ENCODE results near the gene MRPS2. TPM values are rescaled to one million over a fixed set of nuclear protein-coding genes. Genes with fewer than 3 reads are reported as not detected.

MRPS2 gene
- total RNA-seq, 2 experiments from 2014 or later, result 29.3 to 30.1 TPM

DNA sequence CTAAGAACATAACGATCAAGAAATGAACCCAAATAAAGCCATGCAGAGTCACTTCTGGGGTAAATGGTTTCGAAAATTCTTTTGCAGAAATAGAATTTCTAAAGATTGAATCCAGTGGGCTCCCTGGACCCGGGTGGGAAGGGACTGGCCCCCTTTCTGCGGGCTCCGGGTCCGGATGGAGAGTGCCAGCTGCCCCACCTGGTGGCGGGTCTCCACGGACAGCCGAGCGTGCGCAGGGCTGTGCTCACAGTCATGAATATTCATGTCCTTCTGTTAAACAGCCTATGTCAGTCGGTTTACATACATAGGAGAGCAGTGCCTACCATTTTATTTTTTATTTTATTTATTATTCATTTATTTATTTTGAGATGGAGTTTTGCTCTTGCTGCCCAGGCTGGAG is 25.6 kb upstream of the MRPS2 start:
- Mint-ChIP-seq H3K9me3 (no peaks in the 10 kb centered on the region), H3K4me1 (no peaks in the 10 kb centered on the region), H3K27ac (no peak overlapping the region), H3K4me3 (no peak overlapping the region), H3K36me3 (no peaks in the 10 kb centered on the region), H3K27me3 (peaks cover 22% of the 10 kb centered on the region)
- POLR2A ChIA-PET, result no interaction called here
- DNase-seq (no peak), ATAC-seq (ENCODE audit: low read depth) (no peak)

DNA sequence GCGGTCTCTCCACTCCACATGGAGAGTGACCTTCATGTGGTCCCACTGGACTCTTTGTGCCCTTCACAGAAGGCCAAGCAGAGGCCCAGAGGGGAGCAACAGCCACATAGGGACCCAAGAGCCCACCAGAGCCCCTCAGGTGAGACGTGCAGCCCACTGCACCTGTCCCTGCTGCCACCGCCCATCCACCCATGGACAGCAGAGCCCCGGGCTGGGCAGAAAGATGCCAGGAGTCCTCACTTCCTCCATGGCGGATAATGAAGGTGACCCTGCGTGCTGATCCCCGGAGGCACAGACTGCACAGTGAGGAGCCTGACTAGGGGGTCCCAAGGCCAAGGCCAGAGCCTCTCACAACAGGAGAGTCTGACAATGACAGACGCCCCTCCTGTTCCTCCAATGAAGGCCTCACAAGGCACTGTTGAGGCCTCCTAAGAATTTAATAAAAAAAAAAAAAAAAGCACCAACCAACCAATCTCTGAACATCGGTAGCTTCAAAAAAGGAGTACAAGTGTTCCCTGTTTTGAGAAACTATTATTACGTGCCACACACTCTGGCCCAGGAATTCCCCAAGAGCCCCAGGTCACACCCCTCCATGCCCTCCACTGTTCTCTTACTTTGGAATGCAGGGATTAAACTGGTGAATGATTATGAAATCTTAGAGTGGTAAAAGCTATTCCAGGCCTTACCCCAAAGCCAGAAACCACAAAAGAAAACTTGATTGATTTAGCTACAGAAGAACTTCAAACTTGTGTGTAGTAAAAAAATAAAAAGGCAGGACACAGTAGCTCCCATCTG is 23.7 kb upstream of the MRPS2 start:
- Mint-ChIP-seq H3K9me3 (no peaks in the 10 kb centered on the region), H3K4me3 (no peak overlapping the region), H3K27me3 (peaks cover 30% of the 10 kb centered on the region), H3K36me3 (no peaks in the 10 kb centered on the region), H3K4me1 (no peaks in the 10 kb centered on the region), H3K27ac (no peak overlapping the region)
- ATAC-seq (ENCODE audit: low read depth) (no peak), DNase-seq (no peak)
- POLR2A ChIA-PET, result no interaction called here

DNA sequence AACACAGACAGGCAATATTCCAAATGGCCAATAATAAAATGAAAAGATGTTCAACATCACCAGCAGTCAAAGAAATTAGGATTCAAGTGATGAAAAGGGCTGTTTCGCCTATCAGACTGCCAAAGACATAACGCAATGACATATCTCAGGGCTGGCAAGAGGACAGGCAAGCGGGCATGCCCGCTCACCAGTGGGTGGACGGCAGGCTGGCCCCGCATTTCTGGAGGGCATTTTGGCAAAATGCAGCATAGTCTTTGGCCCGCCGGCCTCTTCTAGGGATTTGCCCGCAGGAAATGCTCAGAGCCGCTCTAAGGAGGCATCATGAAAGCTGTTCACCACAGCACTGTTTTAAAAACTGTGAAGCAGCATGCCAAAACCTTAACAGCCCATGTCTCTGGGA is 22.3 kb upstream of the MRPS2 start:
- Mint-ChIP-seq H3K4me1 (no peaks in the 10 kb centered on the region), H3K9me3 (no peaks in the 10 kb centered on the region), H3K27me3 (peaks cover 41% of the 10 kb centered on the region), H3K36me3 (no peaks in the 10 kb centered on the region), H3K4me3 (no peak overlapping the region), H3K27ac (no peak overlapping the region)
- no peak for ATAC-seq (ENCODE audit: low read depth)
- no peak for DNase-seq
- POLR2A ChIA-PET, result no interaction called here

DNA sequence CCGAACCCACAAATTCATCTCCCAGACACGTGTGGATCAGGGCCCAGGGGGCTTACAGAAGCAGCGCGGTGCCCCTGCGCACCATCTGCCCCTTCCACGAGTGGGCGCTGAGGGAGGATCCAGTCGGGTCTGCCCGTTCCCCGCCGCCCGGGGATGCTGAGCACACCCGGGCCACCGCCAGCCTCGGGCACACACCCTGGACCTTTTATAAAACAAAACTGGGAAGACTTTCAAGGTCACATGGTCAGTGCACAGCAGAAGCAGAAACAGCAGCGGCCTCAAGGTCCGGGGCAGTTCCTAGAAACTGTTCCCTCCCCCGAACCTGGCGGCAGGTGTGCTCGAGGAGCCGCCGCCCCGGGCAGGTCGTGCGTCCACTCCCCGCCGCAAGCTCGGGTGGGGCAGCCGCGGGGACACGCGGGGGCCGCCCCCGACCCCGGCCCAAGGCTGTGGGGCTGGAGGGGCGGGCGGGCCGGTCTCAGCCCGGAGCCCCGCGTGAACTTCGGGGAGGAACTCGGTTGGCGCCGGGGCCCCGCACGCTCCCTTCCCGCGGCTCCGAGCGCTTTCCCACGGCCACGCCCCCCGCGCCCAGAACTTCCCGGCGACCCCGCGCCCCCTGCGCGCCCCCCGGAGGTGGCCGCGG is 21.5 kb upstream of the MRPS2 start:
- no peak overlapping the region for H3K27ac Mint-ChIP-seq
- POLR2A ChIA-PET, result no interaction called here
- DNase-seq, result no peak
- H3K36me3 Mint-ChIP-seq, result no peaks in the 10 kb centered on the region
- peak overlapping the region; percentile 72 for H3K4me3 Mint-ChIP-seq
- H3K9me3 Mint-ChIP-seq, result no peaks in the 10 kb centered on the region
- ATAC-seq (ENCODE audit: low read depth), result peak; percentile 17
- peaks cover 40% of the 10 kb centered on the region for H3K27me3 Mint-ChIP-seq
- no peaks in the 10 kb centered on the region for H3K4me1 Mint-ChIP-seq

DNA sequence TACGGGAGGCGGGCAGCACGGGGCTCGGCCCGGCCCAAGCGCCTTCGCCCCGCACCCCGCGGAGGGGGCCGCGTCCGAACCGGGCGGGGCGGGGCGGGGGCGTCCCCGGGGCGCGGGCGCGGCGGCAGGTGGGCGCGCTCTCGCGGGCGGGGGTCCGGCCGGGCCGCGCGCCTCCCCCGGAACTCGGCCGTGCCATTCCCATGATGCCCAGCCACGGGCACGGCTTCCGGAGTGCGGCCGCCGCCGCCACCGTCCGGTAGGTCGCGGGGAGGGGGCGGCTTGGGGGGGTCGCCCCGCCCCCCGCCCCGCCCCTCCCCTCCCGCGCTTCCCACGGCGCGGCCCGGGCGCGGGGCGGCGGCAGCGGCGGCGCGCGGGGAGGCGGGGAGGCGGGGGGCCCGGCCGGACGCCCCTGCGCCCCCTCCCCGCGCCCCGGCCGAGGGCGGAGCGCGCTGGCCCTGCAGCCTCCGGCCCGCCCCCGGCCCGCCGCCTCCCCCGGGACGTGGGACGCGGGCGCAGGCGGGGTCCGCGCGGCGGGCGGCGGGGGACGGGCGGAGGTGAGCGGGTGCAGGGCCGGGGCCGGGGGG is 20.9 kb upstream of the MRPS2 start, which contains the start of gene PPP1R26:
Gene PPP1R26, plus strand, starts transcription at position 314 of the 584 bp plus-strand sequence. CDS start 4,729 bp downstream, outside the sequence.
- Mint-ChIP-seq H3K9me3 (no peaks in the 10 kb centered on the region), H3K27ac (no peak within 1 kb of the TSS), H3K36me3 (no peaks in the 10 kb centered on the region), H3K27me3 (peaks cover 40% of the 10 kb centered on the region), H3K4me1 (no peaks in the 10 kb centered on the region), H3K4me3 (peak within 1 kb of the TSS; percentile 72)
- DNase-seq (no peak), ATAC-seq (ENCODE audit: low read depth) (peak; percentile 16)
- POLR2A ChIA-PET, result no interaction called here

DNA sequence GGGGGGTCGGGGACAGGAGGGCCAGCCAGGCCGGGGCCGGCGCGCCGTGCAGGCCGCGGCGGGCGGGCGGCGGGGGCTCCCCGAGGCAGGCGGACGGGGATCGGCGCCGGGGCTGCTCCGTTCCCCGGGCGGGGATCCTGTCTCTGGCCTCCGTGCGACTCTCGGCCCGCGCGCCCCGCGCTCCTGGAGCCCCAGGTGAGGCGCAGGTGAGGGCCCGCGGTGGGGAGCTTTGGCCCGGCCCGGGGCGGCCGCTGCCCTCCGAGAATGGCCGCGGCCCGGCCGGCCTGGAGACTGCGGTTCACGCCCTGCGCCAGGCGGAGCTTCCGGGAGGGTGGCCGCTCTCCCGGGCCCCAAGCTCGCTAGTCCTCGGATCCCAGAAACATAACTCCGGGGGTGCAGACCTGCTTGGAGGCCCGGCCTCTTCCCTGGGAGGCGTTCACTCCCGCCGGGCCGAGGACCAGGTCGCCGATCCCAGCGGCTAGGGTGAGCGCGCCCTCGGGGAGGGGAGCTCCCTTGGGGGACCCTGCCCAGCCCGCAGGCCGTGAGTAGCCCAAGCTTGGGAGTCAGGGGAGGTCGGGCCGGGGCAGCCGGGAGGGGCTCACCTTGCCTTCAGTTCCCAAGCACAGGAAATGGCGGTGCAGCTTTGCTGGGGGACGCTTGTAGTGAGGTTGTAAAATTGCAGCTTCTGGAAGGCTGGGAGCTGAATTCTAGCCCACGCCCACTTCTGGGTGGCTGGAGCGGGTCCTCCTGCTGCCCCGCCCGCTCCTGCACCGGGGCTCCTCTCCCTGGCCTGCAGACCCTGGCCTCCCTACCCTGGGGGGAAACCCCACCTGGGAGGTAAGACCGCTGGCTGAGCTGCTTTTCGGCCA is 20.2 kb upstream of the MRPS2 start:
- Mint-ChIP-seq H3K4me3 (no peak overlapping the region), H3K27me3 (peaks cover 40% of the 10 kb centered on the region), H3K4me1 (no peaks in the 10 kb centered on the region), H3K27ac (no peak overlapping the region), H3K36me3 (no peaks in the 10 kb centered on the region), H3K9me3 (no peaks in the 10 kb centered on the region)
- ATAC-seq (ENCODE audit: low read depth) (peak; percentile 20), DNase-seq (no peak)
- POLR2A ChIA-PET, result no interaction called here

DNA sequence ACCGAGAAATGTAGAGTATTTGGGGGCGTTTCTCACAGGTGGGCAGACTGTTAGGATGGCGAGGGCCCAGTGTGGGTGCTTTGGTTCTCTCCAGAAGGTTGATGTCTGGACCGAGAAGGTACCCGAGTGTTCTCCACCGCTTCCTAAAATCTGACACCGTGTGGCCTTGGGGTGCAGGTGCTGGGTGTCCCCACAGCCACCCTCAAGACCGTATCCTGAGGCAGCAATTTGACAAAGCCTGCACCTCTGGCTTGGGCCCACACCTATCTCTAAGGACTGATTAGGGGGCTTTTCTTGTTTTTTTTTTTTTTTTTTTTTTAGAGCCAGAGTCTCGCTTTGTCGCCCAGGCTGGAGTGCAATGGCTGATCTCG is 19.6 kb upstream of the MRPS2 start:
- Mint-ChIP-seq H3K4me1 (no peaks in the 10 kb centered on the region), H3K4me3 (no peak overlapping the region), H3K9me3 (no peaks in the 10 kb centered on the region), H3K27ac (no peak overlapping the region), H3K27me3 (peaks cover 40% of the 10 kb centered on the region), H3K36me3 (no peaks in the 10 kb centered on the region)
- no peak for DNase-seq
- no peak for ATAC-seq (ENCODE audit: low read depth)
- POLR2A ChIA-PET, result no interaction called here

DNA sequence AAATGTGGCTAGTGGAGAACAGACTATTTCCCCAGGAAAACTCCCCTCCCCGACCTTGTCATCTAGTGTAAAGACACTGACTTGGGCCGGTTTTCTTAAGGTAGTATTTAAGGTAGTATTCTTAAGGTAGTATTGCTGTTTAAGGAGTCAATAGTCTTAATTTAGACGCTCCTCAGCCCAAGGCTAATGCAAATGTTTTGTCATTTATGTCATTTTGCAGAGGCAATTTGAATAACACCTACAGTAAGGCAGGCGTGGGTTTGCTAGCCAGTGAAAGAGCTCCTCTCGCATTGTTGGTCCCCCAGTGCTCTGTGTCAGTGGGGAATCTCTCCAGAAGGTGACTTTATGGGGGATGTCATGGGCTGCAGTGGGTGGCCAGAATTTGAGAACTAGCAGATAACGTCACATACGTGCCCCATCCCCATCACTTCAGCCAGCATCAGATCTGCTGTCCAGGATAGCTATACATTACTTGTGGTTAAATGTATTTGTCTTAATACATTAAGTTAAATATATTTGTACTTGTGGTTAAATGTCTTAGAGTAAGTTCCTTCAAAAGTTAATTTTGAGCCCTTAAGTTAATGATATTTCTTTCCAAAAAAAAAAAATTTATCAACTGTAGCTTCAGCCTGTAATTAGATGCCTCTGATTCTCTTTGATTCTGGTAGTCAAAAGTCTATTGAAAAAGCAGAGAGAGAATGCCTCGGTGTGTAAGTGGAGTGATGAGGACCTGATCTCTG is 18.3 kb upstream of the MRPS2 start:
- H3K27ac Mint-ChIP-seq, result no peak overlapping the region
- POLR2A ChIA-PET, result no interaction called here
- H3K4me3 Mint-ChIP-seq, result no peak overlapping the region
- H3K4me1 Mint-ChIP-seq, result no peaks in the 10 kb centered on the region
- DNase-seq (no peak), ATAC-seq (ENCODE audit: low read depth) (no peak)
- no peaks in the 10 kb centered on the region for H3K9me3 Mint-ChIP-seq
- peaks cover 40% of the 10 kb centered on the region for H3K27me3 Mint-ChIP-seq
- H3K36me3 Mint-ChIP-seq, result no peaks in the 10 kb centered on the region

DNA sequence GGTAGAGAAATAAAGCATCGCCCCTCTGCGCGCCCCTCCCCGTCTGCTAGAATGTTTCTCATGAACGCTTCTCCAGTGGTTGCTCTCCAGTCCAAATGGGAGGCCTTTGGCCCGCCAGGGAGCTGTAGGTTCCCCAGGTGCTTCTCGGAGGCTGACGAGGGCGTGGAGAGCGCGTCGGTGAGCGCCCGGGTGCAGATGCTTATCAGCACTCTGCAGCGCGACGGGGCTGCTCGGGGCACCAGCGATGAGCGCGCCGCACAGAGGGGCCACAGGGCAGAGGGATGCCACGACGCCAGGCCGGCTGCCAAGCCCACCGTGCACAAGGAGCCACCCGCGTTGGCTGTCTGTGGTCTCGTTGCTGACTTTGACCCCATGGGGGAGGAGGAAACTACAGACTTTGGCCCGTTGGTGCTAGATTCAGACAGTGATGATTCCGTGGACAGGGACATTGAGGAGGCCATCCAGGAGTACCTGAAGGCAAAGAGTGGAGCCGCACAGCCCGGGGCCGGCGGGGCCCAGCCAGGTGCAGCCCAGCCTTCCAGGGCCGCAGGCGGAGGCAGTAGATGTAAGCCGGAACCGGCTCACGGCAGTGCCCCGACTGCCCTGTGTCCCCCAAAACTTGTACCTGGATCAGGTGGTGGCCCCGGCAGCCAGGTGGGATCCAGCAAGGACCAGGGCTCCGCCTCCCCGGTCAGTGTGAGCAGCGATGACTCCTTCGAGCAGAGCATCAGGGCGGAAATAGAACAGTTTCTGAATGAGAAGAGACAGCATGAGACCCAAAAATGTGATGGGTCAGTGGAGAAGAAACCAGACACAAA is 15.8 kb upstream of the MRPS2 start:
- no peak overlapping the region for H3K4me3 Mint-ChIP-seq
- no peaks in the 10 kb centered on the region for H3K4me1 Mint-ChIP-seq
- ATAC-seq (ENCODE audit: low read depth), result no peak
- POLR2A ChIA-PET, result no interaction called here
- no peaks in the 10 kb centered on the region for H3K9me3 Mint-ChIP-seq
- no peak overlapping the region for H3K27ac Mint-ChIP-seq
- no peaks in the 10 kb centered on the region for H3K36me3 Mint-ChIP-seq
- no peak for DNase-seq
- H3K27me3 Mint-ChIP-seq, result peaks cover 27% of the 10 kb centered on the region

DNA sequence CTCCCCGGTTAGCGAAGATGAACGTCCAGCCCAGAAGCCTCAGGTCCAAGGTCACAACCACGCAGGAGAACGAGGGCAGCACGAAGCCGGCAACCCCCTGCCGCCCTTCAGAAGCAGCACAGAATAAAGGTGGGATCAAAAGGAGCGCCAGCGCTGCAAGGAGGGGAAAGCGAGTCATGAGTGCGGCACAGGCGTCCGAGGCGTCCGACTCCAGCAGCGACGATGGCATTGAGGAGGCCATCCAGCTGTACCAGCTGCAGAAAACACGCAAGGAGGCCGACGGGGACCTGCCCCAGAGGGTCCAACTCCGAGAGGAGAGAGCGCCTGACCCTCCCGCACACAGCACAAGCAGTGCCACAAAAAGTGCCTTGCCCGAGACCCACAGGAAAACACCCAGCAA is 15.1 kb upstream of the MRPS2 start:
- POLR2A ChIA-PET, result no interaction called here
- DNase-seq (no peak), ATAC-seq (ENCODE audit: low read depth) (no peak)
- Mint-ChIP-seq H3K27ac (no peak overlapping the region), H3K4me3 (no peak overlapping the region), H3K4me1 (no peaks in the 10 kb centered on the region), H3K9me3 (no peaks in the 10 kb centered on the region), H3K36me3 (no peaks in the 10 kb centered on the region), H3K27me3 (peaks cover 27% of the 10 kb centered on the region)

DNA sequence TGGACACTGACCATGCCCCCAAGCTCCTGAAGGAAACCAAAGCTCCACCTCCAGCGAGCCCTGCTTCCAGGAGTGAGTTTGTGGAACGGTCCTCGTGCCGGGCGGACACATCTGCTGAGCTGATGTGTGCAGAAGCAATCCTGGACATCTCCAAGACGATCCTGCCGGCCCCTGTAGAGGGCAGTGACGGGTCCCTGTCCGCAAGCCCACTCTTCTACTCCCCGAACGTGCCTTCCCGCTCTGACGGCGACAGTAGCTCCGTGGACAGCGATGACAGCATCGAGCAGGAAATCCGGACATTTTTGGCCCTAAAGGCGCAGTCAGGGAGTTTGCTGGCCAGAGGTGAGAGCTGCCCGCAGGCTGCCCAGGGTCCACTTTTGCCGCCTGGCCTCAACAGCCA is 14.7 kb upstream of the MRPS2 start:
- H3K27me3 Mint-ChIP-seq, result peaks cover 24% of the 10 kb centered on the region
- DNase-seq (no peak), ATAC-seq (ENCODE audit: low read depth) (no peak)
- H3K27ac Mint-ChIP-seq, result no peak overlapping the region
- POLR2A ChIA-PET, result no interaction called here
- no peak overlapping the region for H3K4me3 Mint-ChIP-seq
- H3K9me3 Mint-ChIP-seq, result no peaks in the 10 kb centered on the region
- H3K4me1 Mint-ChIP-seq, result no peaks in the 10 kb centered on the region
- no peaks in the 10 kb centered on the region for H3K36me3 Mint-ChIP-seq

DNA sequence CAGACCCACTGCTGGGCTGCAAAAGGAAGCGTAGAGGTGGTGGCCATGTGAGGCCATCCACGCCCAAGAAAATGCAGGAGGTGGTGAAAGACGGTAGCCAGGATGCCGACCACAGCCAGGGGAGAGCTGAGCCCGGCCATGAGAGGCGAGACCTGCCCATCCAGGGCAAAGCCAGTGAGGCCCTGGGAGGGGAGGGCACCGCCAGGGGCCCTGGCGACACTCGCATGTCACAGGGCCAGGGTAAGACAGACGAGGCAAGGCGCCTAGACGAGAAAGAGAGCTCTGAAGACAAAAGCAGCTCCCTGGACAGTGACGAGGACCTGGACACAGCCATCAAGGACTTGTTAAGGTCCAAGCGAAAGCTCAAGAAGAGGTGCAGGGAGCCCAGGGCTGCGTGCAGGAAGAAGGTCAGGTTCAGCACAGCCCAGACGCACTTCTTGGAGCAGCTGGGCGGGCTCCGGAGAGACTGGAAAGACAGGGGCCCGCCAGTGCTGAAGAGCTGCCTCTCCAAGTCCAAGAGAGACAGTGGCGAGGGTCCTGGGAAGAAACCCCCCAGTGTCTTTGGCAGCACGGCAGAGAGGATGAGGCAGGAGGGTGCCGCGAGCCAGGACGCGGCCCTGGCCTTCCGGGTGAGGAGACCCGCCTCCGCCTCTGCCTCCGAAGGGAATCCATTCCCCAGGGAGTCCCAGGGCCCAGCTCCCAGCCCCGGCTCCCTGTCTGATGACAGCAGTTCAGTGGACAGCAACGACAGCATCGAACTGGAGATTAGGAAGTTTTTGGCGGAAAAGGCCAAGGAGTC is 14.0 kb upstream of the MRPS2 start:
- no peak overlapping the region for H3K27ac Mint-ChIP-seq
- POLR2A ChIA-PET, result no interaction called here
- no peak for DNase-seq
- ATAC-seq (ENCODE audit: low read depth), result no peak
- no peak overlapping the region for H3K4me3 Mint-ChIP-seq
- H3K27me3 Mint-ChIP-seq, result peaks cover 17% of the 10 kb centered on the region
- no peaks in the 10 kb centered on the region for H3K36me3 Mint-ChIP-seq
- no peaks in the 10 kb centered on the region for H3K4me1 Mint-ChIP-seq
- no peaks in the 10 kb centered on the region for H3K9me3 Mint-ChIP-seq
